ENCODE results near the gene C19orf85. TPM values are rescaled to one million over a fixed set of nuclear protein-coding genes. Genes with fewer than 3 reads are reported as not detected.

The C19orf85 gene
- total RNA-seq, 1 donor from 2014 or later = not detected

DNA sequence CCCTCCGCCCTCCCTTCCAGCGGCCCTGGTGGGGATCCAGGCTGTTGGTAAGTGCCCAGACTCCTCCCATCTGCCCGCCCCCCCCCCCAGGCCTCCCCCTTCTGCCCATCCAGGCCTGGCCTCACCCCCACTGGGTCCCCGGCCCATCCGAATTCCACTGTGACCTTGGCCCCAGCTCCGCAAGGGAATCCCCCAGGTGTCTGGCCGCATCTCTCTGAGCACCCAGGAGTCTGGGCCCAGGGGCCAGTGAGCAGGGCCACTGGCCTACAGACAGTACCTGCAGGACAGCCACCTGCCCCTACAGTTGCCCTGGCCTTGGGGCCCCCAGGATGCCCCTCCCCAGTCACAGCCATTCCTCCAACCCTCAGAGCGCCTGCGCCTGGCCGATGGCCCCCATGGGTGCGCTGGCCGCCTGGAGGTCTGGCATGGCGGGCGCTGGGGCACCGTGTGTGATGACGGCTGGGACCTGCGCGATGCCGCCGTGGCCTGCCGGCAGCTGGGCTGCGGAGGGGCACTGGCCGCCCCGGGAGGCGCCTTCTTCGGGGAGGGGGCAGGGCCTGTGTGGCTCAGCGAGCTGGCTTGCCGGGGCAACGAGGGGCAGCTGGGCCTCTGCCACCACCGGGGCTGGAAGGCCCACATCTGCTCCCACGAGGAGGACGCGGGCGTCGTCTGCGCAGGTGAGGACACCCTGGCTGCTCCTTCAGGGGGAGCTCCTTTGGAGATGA is 24.6 kb upstream of the C19orf85 start:
- TF ChIP-seq POLR2AphosphoS5 (IDR thresholded peaks at IDR 0.05; ENCODE audit: insufficient read depth in 1 of 2, low read depth in 1 of 2) = peak in 1 of 2 donors; percentile 18
- TF ChIP-seq POLR2A (IDR thresholded peaks at IDR 0.05) = no peak
- intact Hi-C loops (cut with DNase I) = no loop called here
- no peak for DNase-seq (ENCODE audit: extremely low spot score in 2 of 2)
- Histone ChIP-seq H3K4me3 (peak overlapping the region; percentile 24 to 30), H3K9me3 (no peaks in the 10 kb centered on the region), H3K4me1 (peaks cover 81% of the 10 kb centered on the region), H3K36me3 (no peaks in the 10 kb centered on the region), H3K27ac (peak overlapping the region; percentile 95), H3K27me3 (no peaks in the 10 kb centered on the region)

DNA sequence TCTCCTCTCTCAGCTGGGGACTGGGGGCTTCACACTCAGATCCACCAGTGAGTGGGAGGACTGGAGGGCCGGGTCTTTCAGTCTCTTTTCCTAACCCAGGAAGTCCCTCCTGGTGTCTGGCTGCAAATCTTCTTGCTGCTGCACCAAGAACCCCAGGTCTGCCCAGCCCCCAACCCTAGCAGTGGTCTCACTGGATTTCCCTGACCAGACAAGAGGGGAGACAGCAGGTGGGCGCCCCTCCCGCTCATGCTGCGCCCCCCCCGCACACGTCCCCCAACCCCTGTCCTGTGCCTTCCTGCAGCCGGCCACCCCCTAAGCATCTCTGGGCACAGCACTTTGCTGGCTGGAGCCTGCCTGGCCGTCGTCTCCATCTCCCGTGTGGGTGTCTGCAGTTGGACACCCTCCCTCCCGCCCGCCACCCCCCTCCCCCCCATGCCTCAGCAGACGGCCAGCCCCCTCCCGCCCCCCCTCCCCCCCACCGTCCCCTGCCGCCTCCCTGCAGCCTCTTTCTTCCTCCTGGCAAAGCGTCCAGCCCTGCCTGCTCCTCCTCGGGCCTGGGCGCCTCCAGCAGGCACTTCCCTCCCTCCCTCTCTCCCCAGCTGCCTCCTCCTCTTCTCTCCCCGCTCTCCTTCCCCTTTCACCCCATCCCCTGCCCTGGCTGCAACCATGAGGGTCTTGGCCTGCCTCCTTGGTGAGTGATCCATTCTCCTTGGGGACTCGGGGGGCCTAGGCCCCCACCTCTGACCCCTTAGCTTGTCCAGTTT is 23.6 kb upstream of the C19orf85 start, which contains the start of gene SSC5D:
Gene SSC5D (plus strand): TSS at position 513 of the 764 bp plus-strand sequence. CDS start 154 bp downstream, at position 667.
- TF ChIP-seq POLR2A (IDR thresholded peaks at IDR 0.05) = no peak
- no peak for TF ChIP-seq POLR2AphosphoS5 (IDR thresholded peaks at IDR 0.05; ENCODE audit: insufficient read depth in 1 of 2, low read depth in 1 of 2)
- TF ChIP-seq, protein P1, sequence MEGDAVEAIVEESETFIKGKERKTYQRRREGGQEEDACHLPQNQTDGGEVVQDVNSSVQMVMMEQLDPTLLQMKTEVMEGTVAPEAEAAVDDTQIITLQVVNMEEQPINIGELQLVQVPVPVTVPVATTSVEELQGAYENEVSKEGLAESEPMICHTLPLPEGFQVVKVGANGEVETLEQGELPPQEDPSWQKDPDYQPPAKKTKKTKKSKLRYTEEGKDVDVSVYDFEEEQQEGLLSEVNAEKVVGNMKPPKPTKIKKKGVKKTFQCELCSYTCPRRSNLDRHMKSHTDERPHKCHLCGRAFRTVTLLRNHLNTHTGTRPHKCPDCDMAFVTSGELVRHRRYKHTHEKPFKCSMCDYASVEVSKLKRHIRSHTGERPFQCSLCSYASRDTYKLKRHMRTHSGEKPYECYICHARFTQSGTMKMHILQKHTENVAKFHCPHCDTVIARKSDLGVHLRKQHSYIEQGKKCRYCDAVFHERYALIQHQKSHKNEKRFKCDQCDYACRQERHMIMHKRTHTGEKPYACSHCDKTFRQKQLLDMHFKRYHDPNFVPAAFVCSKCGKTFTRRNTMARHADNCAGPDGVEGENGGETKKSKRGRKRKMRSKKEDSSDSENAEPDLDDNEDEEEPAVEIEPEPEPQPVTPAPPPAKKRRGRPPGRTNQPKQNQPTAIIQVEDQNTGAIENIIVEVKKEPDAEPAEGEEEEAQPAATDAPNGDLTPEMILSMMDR (IDR thresholded peaks at IDR 0.05) = no peak
- no peak for DNase-seq (ENCODE audit: extremely low spot score in 2 of 2)
- Histone ChIP-seq H3K27ac (peak within 1 kb of the TSS; percentile 95), H3K36me3 (no peaks in the 10 kb centered on the region), H3K27me3 (no peaks in the 10 kb centered on the region), H3K4me3 (peak within 1 kb of the TSS; percentile 30 to 35), H3K9me3 (no peaks in the 10 kb centered on the region), H3K4me1 (peaks cover 88% of the 10 kb centered on the region)
- intact Hi-C loops (cut with DNase I) = no loop called here

DNA sequence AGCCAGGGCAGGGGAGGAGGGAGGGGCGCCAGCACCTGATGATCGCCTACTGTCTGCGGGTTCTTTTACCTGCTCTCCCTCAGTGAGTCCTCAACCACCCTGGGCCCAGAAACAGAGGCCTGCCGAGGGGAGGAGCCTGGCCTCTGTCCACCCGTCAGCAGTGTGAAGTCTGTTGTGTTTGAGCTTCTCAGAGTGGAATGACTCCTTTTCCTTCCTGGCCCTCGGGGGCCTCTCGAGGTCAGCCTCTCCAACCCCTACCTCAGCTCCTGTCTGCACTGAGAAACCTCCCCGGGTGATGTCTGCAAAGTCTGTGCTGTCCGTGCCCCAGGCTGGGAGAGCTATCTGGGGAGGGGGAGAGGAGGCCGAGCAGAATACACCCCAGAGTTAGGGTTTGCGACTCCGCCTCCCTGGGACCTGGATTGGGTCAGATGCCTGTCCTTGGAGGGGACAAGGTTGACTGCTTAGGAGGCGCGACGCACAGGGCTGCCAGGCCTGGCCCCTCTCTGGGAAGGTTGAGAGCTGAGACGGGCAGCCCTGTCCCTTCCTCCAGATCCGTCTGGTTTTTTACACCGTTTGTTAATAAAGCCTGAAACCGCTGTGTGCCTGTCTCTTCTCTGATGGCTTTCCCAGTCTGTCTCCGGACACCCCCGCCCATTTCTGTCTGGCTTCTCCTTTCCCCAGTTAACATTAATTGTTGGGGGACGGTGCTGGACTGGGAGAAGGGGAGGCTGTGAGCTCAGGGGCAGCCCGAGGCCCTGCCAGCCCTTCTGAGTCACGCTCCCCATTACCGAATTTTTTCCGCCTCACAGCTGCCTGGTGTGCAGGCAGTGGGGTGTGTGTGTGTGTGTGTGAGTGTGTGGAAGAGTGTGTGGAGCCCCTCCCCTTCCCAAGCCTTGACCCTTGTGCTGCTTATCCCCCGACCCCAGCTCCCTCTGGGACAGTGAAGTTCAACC is 22.7 kb upstream of the C19orf85 start:
- DNase-seq (ENCODE audit: extremely low spot score in 2 of 2) = peak in 1 of 2 donors; percentile 90
- intact Hi-C loops (cut with DNase I) = no loop called here
- H3K9me3 ChIP-seq = no peaks in the 10 kb centered on the region
- no peaks in the 10 kb centered on the region for H3K36me3 ChIP-seq
- peaks cover 80% of the 10 kb centered on the region for H3K4me1 ChIP-seq
- TF ChIP-seq, protein P1 (IDR thresholded peaks at IDR 0.05) = no peak
- no peak for TF ChIP-seq POLR2A (IDR thresholded peaks at IDR 0.05)
- TF ChIP-seq POLR2AphosphoS5 (IDR thresholded peaks at IDR 0.05; ENCODE audit: insufficient read depth in 1 of 2, low read depth in 1 of 2) = no peak
- H3K27me3 ChIP-seq = no peaks in the 10 kb centered on the region
- peak overlapping the region; percentile 30 to 64 for H3K4me3 ChIP-seq
- H3K27ac ChIP-seq = peak overlapping the region; percentile 95

DNA sequence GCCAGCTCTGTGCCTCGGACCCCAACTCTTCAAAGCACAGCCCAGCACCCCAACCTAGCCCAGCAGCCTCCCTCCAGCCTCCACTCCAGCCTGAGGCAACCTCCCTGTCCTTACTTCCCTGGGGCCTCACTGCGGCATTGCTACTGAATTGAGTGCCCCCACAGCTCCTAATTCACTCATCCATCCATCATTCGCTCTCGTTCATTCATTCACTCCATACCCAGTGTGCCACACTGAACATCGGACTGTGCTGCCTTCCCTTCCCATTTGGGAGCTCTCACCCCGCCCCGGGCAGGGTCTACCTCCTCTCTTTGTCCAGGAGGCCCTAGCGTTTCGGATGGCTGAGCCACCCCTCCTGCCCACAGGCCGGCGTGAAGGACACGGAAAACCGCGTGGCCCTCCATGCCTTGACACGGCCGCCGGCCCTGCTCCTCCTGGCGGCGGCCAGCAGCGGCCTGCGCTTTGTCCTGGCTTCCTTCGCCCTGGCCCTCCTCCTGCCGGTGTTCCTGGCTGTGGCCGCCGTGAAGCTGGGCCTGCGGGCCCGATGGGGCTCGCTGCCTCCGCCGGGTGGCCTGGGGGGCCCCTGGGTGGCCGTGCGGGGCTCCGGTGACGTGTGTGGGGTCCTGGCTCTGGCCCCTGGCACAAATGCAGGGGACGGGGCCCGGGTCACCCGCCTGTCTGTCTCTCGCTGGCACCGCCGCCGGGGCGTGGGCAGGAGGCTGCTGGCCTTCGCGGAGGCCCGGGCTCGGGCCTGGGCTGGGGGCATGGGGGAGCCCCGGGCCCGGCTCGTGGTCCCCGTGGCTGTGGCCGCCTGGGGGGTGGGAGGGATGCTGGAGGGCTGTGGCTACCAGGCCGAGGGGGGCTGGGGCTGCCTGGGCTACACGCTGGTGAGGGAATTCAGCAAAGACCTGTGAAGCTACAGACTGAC is 21.8 kb upstream of the C19orf85 start:
- TF ChIP-seq, protein P1 (IDR thresholded peaks at IDR 0.05) = no peak
- no peak for TF ChIP-seq POLR2AphosphoS5 (IDR thresholded peaks at IDR 0.05; ENCODE audit: insufficient read depth in 1 of 2, low read depth in 1 of 2)
- no peak for TF ChIP-seq POLR2A (IDR thresholded peaks at IDR 0.05)
- Histone ChIP-seq H3K27ac (peak overlapping the region; percentile 95), H3K4me3 (peak overlapping the region in 1 of 2 donors; percentile 64), H3K4me1 (peaks cover 70% of the 10 kb centered on the region), H3K27me3 (no peaks in the 10 kb centered on the region), H3K9me3 (no peaks in the 10 kb centered on the region), H3K36me3 (no peaks in the 10 kb centered on the region)
- DNase-seq (ENCODE audit: extremely low spot score in 2 of 2) = no peak
- intact Hi-C loops (cut with DNase I) = no loop called here
